GF-D8 (cell line): ENCODE measurements around the gene RIPPLY2.
"Not testable (repeated sequence)": the region's sequence is repeated elsewhere in the genome, so short reads cannot be mapped to it uniquely, and the experiment has no call there.

Experiments
- DNase-seq: peaks from one replicate; lab custom pipeline; 2025; lab: John Stamatoyannopoulos, UW

The RIPPLY2 gene

GRCh38 chr6:83860359-83860755 is 7.2 kb downstream of the RIPPLY2 start:
- peak; percentile 13 for DNase-seq

GRCh38 chr6:83860782-83861495 is 7.8 kb downstream of the RIPPLY2 start:
- DNase-seq: no peak

- no peak for DNase-seq
Measured at GRCh38 chr6:83862776-83863471, 9.8 kb downstream of the RIPPLY2 start.

- no peak for DNase-seq
Measured at GRCh38 chr6:83867043-83867442, 13.9 kb downstream of the RIPPLY2 start.

- no peak for DNase-seq
Measured at GRCh38 chr6:83867527-83868161, 14.5 kb downstream of the RIPPLY2 start.

- no peak for DNase-seq
Measured at GRCh38 chr6:83868639-83869038, 15.5 kb downstream of the RIPPLY2 start.

GRCh38 chr6:83870649-83871048 is 17.5 kb downstream of the RIPPLY2 start:
- no peak for DNase-seq

GRCh38 chr6:83872386-83873118 is 19.4 kb downstream of the RIPPLY2 start:
- no peak for DNase-seq

- DNase-seq: peak; percentile 46
Measured at GRCh38 chr6:83873869-83874268, 20.7 kb downstream of the RIPPLY2 start.

- DNase-seq: no peak
Measured at GRCh38 chr6:83875843-83876242, 22.7 kb downstream of the RIPPLY2 start.

- DNase-seq: no peak
Measured at GRCh38 chr6:83878902-83879644, 25.9 kb downstream of the RIPPLY2 start.

- no peak for DNase-seq
Measured at GRCh38 chr6:83879746-83880145, 26.6 kb downstream of the RIPPLY2 start.

- DNase-seq: no peak
Measured at GRCh38 chr6:83883240-83883639, 30.1 kb downstream of the RIPPLY2 start.

- DNase-seq: peak; percentile 50
Measured at GRCh38 chr6:83884523-83884922, 31.4 kb downstream of the RIPPLY2 start.

GRCh38 chr6:83885984-83886383 is 32.8 kb downstream of the RIPPLY2 start:
- no peak for DNase-seq

- no peak for DNase-seq
Measured at GRCh38 chr6:83889621-83890020, 36.5 kb downstream of the RIPPLY2 start.

GRCh38 chr6:83890520-83890919 is 37.4 kb downstream of the RIPPLY2 start:
- no peak for DNase-seq

- no peak for DNase-seq
Measured at GRCh38 chr6:83891586-83891985, 38.4 kb downstream of the RIPPLY2 start.

GRCh38 chr6:83893024-83893423 is 39.9 kb downstream of the RIPPLY2 start:
- no peak for DNase-seq

GRCh38 chr6:83897094-83897493 is 43.9 kb downstream of the RIPPLY2 start:
- not testable (repeated sequence) for DNase-seq

GRCh38 chr6:83901624-83902023 is 48.5 kb downstream of the RIPPLY2 start:
- DNase-seq: no peak

- no peak for DNase-seq
Measured at GRCh38 chr6:83904395-83904794, 51.2 kb downstream of the RIPPLY2 start.
